Stomach (tissue), 9 donors: ENCODE data around the gene MALL. TPM values are rescaled to one million over a fixed set of nuclear protein-coding genes. Genes with fewer than 3 reads are reported as not detected.

Experiments used
- DNase-seq, 2 donors: peaks; one replicate each; pipeline versions ENCODE4 v3.0.0 to v3.0.0-alpha.2; 2013 to 2019
- H3K27ac ChIP-seq, 5 donors: fragments of 200-600 bp in 4 of 5; sonication (generic) in 4 of 5; one replicate each; pipeline ENCODE4 v1.5.1; 2013 to 2019; ENCODE audit warnings: mild to moderate bottlenecking in 1 of 5, moderate library complexity in 1 of 5
- H3K27me3 ChIP-seq, 3 donors: fragments of 200-600 bp; sonication (generic); one replicate each; pipeline ENCODE4 v1.5.1; 2017 to 2019; ENCODE audit warnings: mixed run types in 1 of 3
- H3K36me3 ChIP-seq, 4 donors: fragments of 200-600 bp; sonication (generic); 1 replicate in 3 of 4; 2 replicates in 1 of 4; pipeline ENCODE4 v1.5.1; 2016 to 2019
- H3K4me1 ChIP-seq, 4 donors: fragments of 200-600 bp; sonication (generic); one replicate each; pipeline ENCODE4 v1.5.1; 2016 to 2019
- H3K4me3 ChIP-seq, 4 donors: fragments of 200-600 bp; sonication (generic) in 3 of 4; one replicate each; pipeline ENCODE4 v1.5.1; 2016 to 2019; ENCODE audit warnings: mild to moderate bottlenecking in 1 of 4
- H3K9me3 ChIP-seq, 4 donors: fragments of 200-600 bp; sonication (generic); one replicate each; pipeline ENCODE4 v1.5.1; 2016 to 2019
- EP300 ChIP-seq: sonication (generic); formaldehyde crosslinking; IDR thresholded peaks from one replicate; pipeline ENCODE4 v1.6.1; 2017; ENCODE audit warnings: antibody characterized with exemption
- POLR2A ChIP-seq, 4 donors: fragments of 450-650 bp; IDR thresholded peaks; one replicate each; pipeline ENCODE4 v1.6.1; 2016; ENCODE audit warnings: antibody characterized with exemption in 4 of 4, control low read depth in 2 of 4, mild to moderate bottlenecking in 1 of 4, moderate library complexity in 1 of 4
- POLR2AphosphoS5 ChIP-seq, 3 donors: sonication (generic); formaldehyde crosslinking; IDR thresholded peaks; one replicate each; pipeline ENCODE4 v1.6.1; 2016; ENCODE audit warnings: antibody characterized with exemption in 3 of 3
- WGBS, 5 donors: extraction: QIAGEN DNeasy Blood & Tissue Kit in 3 of 5; methylation state at CpG; one replicate each; pipeline versions ENCODE4 v1.1.5 to v1.1.7; 2013 to 2018; 5-methylcytosine and 5-hydroxymethylcytosine counted together
- intact Hi-C: fragments of 100-400 bp; cut with DNase I; formaldehyde crosslinking; loops from one replicate; pipeline ENCODE4 v1.15.1; 2023; ENCODE audit warnings: low total_unique reads
- polyA plus RNA-seq, 3 donors: library from polyadenylated mRNA; stranded (reverse); fragments of 200-250 nt; gene quantifications; one replicate each; pipeline ENCODE4 v1.2.3, GENCODE V29; 2013
- total RNA-seq, 5 donors: library from RNA; depleted of rRNA; stranded (reverse); fragments of >200 nt; gene quantifications; one replicate each; pipeline versions ENCODE4 v1.1.0 to v1.2.3, GENCODE V29; 2014 to 2016
- TF ChIP-seq, protein P1 (sequence below), 7 experiments: fragments of 450-650 bp in 4 of 7; fragments of 200-600 bp in 3 of 7; sonication (generic) in 3 of 7; IDR thresholded peaks; one replicate each; pipeline ENCODE4 v1.5.1; 2016 to 2019; ENCODE audit warnings: antibody characterized with exemption in 7 of 7, control low read depth in 2 of 7, mild to moderate bottlenecking in 1 of 7
- donor health status: healthy with polysubstance abuse.
- donor health status: Bipolar disorder and iron deficiency.
- donor health status: healthy.

Gene MALL
- total and polyA plus RNA-seq, 8 donors, result 1.3 to 37.6 (median 2.7) TPM; not detected in 1

GRCh38 chr2:110153416-110153815, 37.8 kb upstream of the MALL start:
- intact Hi-C loops, result no loop called here
- peaks cover 0 to 8% (median 0%) of the 10 kb centered on the region in 4 donors for H3K4me1 ChIP-seq
- DNase-seq, result no peak
- no peaks in the 10 kb centered on the region for H3K27me3 ChIP-seq
- 83 to 96% (median 91%) methylated on average over 2 of the region's 2 CpGs for WGBS, 5 donors
- H3K27ac ChIP-seq, result no peak overlapping the region
- no peak overlapping the region for H3K4me3 ChIP-seq
- H3K36me3 ChIP-seq, result no peaks in the 10 kb centered on the region
- peaks cover 0 to 12% (median 4%) of the 10 kb centered on the region in 4 donors for H3K9me3 ChIP-seq
- TF ChIP-seq, protein P1, sequence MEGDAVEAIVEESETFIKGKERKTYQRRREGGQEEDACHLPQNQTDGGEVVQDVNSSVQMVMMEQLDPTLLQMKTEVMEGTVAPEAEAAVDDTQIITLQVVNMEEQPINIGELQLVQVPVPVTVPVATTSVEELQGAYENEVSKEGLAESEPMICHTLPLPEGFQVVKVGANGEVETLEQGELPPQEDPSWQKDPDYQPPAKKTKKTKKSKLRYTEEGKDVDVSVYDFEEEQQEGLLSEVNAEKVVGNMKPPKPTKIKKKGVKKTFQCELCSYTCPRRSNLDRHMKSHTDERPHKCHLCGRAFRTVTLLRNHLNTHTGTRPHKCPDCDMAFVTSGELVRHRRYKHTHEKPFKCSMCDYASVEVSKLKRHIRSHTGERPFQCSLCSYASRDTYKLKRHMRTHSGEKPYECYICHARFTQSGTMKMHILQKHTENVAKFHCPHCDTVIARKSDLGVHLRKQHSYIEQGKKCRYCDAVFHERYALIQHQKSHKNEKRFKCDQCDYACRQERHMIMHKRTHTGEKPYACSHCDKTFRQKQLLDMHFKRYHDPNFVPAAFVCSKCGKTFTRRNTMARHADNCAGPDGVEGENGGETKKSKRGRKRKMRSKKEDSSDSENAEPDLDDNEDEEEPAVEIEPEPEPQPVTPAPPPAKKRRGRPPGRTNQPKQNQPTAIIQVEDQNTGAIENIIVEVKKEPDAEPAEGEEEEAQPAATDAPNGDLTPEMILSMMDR (IDR thresholded peaks at IDR 0.05), result no peak
- no peak for TF ChIP-seq POLR2A (IDR thresholded peaks at IDR 0.05)
- no peak for TF ChIP-seq POLR2AphosphoS5 (IDR thresholded peaks at IDR 0.05)
- TF ChIP-seq EP300, result no peak

DNA sequence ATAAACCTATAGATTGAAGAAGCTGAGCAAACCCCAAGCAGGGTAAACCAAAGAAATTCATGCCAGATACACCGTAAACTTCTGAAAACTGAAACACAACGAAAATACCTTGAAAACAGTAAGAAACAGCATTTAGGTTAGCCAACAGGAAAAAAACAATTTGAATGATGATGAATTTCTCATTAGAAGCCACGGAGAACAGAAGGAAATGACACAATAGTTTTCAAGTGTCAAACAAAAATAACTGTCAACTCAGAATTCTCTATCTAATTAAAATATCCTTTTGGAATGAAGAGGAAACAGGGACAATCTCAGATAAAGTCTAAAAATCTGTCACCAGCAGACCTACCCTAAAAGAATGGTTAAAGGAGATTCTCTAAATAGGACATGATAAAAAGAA, 37.3 kb upstream of the MALL start:
- WGBS, 5 donors, result 41 to 77% (median 69%) methylated on average over 3 of the region's 3 CpGs
- Histone ChIP-seq H3K27me3 (no peaks in the 10 kb centered on the region), H3K9me3 (peaks cover 0 to 12% (median 4%) of the 10 kb centered on the region in 4 donors), H3K27ac (no peak overlapping the region), H3K4me3 (no peak overlapping the region), H3K36me3 (no peaks in the 10 kb centered on the region), H3K4me1 (peaks cover 0 to 8% (median 0%) of the 10 kb centered on the region in 4 donors)
- intact Hi-C loops, result no loop called here
- DNase-seq, result no peak
- TF ChIP-seq, protein P1 (IDR thresholded peaks at IDR 0.05), result no peak
- no peak for TF ChIP-seq POLR2AphosphoS5 (IDR thresholded peaks at IDR 0.05)
- TF ChIP-seq EP300, result no peak
- TF ChIP-seq POLR2A (IDR thresholded peaks at IDR 0.05), result no peak

- Histone ChIP-seq H3K27me3 (no peaks in the 10 kb centered on the region), H3K4me1 (no peaks in the 10 kb centered on the region), H3K27ac (no peak overlapping the region), H3K4me3 (no peak overlapping the region), H3K9me3 (peaks cover 0 to 6% (median 1%) of the 10 kb centered on the region in 4 donors), H3K36me3 (no peaks in the 10 kb centered on the region)
- intact Hi-C loops, result no loop called here
- TF ChIP-seq POLR2A (IDR thresholded peaks at IDR 0.05) (no peak), EP300 (no peak), POLR2AphosphoS5 (IDR thresholded peaks at IDR 0.05) (no peak)
- TF ChIP-seq, protein P1 (IDR thresholded peaks at IDR 0.05), result no peak
- WGBS, 5 donors, result 62 to 84% (median 74%) methylated on average over 6 of the region's 6 CpGs
- DNase-seq, result no peak
Observed at GRCh38 chr2:110149330-110150220, 34.0 kb upstream of the MALL start.

- H3K4me1 ChIP-seq, result no peaks in the 10 kb centered on the region
- 89 to 98% (median 90%) methylated on average over 2 of the region's 2 CpGs for WGBS, 5 donors
- TF ChIP-seq EP300 (no peak), POLR2A (IDR thresholded peaks at IDR 0.05) (no peak), POLR2AphosphoS5 (IDR thresholded peaks at IDR 0.05) (no peak)
- TF ChIP-seq, protein P1 (IDR thresholded peaks at IDR 0.05), result no peak
- no peaks in the 10 kb centered on the region for H3K27me3 ChIP-seq
- no peak overlapping the region for H3K4me3 ChIP-seq
- intact Hi-C loops, result no loop called here
- no peak for DNase-seq
- no peak overlapping the region for H3K27ac ChIP-seq
- peaks cover 0 to 17% (median 0%) of the 10 kb centered on the region in 4 donors for H3K36me3 ChIP-seq
- H3K9me3 ChIP-seq, result no peaks in the 10 kb centered on the region
Observed at GRCh38 chr2:110146945-110147332, 31.3 kb upstream of the MALL start.
